22Rv1 (cell line): ENCODE data around the gene FCSK.

Source experiments
- ZFX ChIP-seq: fragments of 450-650 bp; IDR thresholded peaks from 2 replicates; pipeline ENCODE4 v1.6.1; 2017; ENCODE audit warnings: antibody characterized with exemption, borderline replicate concordance
- TF ChIP-seq, protein P1 (sequence below): fragments of 450-650 bp; IDR thresholded peaks from 2 replicates; pipeline ENCODE4 v1.5.1; 2017; ENCODE audit warnings: mild to moderate bottlenecking

DNA sequence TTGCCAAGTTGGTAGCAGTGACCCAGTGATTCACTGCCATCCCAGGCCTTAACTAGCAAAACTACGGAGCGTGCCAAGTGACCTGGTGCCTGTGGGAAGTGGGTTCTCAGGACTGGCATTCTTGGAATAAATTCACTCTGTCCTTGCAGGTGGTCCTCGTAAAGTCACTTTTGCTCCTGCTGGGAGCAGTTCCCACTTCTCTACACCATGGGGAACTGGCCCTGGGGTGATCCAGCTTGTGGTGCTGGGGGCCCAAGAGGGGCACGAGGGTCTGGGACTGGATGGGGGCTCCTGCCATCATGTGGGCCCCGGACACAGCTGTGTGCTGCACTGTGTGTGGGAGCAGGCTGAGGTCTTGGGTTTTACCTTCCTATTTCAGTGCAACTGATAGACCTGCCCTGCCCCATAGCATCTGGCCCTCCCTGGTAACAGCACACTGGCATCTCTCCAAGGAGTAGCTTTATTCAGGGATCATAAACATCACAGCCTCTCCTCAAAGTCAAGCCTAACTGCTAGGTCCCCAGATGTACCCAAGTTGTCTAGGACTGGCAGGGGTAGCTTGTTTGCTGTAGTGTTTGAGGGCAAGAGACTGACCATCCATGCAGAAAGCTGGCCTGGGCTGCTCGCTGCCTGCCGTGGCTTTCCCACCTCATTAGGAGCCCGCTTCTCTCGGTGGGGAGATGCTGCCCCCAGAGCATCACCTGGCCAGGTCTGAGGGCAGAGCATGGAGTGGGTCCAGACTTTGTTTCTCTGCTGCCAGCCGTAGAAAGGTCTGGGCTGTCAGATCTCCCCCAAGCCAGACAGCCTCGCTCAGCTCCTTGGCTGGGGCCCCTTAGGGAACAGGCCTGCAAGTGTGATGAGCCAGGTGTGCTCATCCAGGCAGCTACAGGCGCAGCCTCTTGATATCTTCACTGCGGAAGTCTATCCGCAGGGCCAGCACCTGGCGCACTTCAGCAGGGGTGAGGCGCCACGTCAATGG, 26.0 kb downstream of the FCSK start:
- TF ChIP-seq, protein P1, sequence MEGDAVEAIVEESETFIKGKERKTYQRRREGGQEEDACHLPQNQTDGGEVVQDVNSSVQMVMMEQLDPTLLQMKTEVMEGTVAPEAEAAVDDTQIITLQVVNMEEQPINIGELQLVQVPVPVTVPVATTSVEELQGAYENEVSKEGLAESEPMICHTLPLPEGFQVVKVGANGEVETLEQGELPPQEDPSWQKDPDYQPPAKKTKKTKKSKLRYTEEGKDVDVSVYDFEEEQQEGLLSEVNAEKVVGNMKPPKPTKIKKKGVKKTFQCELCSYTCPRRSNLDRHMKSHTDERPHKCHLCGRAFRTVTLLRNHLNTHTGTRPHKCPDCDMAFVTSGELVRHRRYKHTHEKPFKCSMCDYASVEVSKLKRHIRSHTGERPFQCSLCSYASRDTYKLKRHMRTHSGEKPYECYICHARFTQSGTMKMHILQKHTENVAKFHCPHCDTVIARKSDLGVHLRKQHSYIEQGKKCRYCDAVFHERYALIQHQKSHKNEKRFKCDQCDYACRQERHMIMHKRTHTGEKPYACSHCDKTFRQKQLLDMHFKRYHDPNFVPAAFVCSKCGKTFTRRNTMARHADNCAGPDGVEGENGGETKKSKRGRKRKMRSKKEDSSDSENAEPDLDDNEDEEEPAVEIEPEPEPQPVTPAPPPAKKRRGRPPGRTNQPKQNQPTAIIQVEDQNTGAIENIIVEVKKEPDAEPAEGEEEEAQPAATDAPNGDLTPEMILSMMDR, result no peak
- no peak for TF ChIP-seq ZFX
